Germinal center (tissue), 1 donor: ENCODE results near the gene DGLUCY.
A peak's percentile ranks its signal among the peaks of the same experiment; 100 is the strongest.
"Not testable (repeated sequence)": the region's sequence is repeated elsewhere in the genome, so short reads cannot be mapped to it uniquely, and the experiment has no call there.

Source experiments
- DNase-seq: peaks from one replicate; pipeline ENCODE4 v3.0.0; 2012; ENCODE audit warnings: mixed read lengths, low spot score

Gene DGLUCY

GRCh38 chr14:91234791-91235114 is 120.9 kb downstream of the DGLUCY start:
- DNase-seq = no peak

- no peak for DNase-seq
Measured at GRCh38 chr14:91235841-91236240, 122.0 kb downstream of the DGLUCY start.

DNA sequence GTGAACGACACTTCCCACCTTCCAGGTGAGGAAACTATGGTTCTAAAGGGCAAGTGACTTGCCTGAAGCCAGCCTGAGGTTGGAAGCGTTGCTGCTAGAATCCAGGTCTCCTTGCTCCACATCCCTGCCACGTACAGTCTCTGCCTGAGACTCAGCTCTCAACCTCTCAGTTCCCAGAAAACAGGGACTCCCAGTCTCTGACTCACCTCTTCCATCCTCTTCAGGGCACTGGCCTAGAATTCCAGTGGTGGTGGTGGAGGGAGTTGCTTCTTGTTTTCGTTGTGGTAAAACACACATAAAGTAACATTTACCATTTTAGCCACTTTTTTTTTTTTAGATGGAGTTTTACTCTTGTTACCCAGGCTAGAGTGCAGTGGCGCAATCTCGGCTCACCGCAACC is 123.3 kb downstream of the DGLUCY start:
- DNase-seq = no peak

GRCh38 chr14:91238085-91238484 is 124.2 kb downstream of the DGLUCY start:
- no peak for DNase-seq

- no peak for DNase-seq
Measured at GRCh38 chr14:91238661-91239060, 124.8 kb downstream of the DGLUCY start.

DNA sequence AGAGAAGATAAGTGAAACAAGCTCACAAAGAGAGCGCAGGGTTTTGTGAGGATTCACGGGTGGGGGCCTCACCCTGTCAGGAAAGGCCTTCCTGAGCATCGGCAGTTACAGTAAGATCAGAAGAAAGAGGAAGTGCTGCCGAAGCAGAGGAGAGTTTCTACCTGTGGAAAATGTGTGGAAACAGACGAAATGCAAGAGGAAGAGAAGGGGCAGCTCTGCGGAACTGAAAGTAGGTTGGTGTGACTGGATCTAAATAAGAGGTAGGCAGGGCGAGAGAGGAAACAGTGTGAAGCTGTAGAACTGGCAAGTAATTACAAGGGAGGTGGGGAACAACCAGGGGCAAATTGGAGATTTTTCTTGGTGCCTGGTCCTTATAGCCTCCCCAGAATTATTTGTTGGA is 128.0 kb downstream of the DGLUCY start:
- DNase-seq = peak; percentile 76

DNA sequence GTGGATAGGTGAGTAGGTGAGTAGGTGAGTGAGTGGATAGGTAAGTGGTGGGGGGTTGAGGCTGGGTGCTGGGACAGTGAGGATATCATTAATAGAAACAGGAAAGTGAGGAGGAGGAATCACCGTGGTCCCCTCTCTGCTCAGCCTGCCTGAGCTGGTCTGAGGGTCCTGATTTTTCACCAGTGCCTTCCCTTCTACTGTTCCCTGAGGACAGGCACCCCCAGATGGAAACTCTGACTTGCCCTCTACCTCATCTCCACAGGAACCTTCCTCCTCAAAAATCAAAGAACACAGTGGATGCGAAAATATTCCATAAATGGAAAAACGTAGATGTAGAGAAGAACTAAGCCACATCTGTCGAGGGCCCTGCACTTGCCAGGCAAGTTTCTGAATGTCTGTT is 128.8 kb downstream of the DGLUCY start:
- no peak for DNase-seq

DNA sequence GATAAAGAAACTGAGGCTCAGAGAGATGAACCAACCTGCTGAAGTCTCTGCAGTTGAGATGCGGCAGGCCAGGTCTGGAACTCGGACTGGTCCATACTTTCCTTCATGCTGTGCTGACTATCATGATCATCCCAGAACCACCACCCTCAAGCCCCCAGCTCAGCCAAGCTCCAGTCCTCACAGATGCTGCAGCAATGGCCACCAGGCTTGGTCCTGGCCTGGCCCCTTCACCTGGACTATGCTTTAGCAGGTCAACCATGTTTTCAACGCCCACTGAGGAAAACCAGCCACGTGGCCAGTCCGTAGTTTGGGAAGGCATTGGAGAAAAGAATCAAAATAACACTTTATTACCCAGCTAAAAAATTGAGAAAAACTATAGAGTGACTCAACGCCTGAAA is 129.2 kb downstream of the DGLUCY start:
- no peak for DNase-seq

- no peak for DNase-seq
Measured at GRCh38 chr14:91244501-91244901, 130.6 kb downstream of the DGLUCY start, which contains the start of gene GPR68. Gene GPR68 (minus strand): TSS chr14:91244704. CDS start chr14:91235050, 9,654 bp downstream.

DNA sequence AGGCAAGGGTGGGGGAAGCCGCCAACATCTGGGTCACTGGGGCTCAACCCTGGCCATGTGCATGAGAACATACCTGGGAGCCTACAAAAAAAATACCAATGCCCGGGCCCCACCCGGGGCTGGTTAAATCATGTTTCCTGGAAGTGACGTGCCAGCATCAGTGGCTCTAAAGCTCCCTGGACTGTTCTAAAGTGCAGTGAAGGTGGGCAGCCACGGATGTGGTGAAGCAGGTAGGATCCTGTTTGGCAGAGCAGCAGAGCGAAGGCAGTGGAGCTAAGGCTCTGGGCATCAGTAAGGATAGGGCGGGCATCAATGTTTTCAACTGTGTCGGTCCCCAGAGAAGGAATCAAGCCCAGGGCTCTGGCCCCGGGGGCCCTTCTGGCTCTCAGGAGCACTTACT is 131.2 kb downstream of the DGLUCY start:
- no peak for DNase-seq

GRCh38 chr14:91245616-91246015 is 131.7 kb downstream of the DGLUCY start:
- DNase-seq = not testable (repeated sequence)

DNA sequence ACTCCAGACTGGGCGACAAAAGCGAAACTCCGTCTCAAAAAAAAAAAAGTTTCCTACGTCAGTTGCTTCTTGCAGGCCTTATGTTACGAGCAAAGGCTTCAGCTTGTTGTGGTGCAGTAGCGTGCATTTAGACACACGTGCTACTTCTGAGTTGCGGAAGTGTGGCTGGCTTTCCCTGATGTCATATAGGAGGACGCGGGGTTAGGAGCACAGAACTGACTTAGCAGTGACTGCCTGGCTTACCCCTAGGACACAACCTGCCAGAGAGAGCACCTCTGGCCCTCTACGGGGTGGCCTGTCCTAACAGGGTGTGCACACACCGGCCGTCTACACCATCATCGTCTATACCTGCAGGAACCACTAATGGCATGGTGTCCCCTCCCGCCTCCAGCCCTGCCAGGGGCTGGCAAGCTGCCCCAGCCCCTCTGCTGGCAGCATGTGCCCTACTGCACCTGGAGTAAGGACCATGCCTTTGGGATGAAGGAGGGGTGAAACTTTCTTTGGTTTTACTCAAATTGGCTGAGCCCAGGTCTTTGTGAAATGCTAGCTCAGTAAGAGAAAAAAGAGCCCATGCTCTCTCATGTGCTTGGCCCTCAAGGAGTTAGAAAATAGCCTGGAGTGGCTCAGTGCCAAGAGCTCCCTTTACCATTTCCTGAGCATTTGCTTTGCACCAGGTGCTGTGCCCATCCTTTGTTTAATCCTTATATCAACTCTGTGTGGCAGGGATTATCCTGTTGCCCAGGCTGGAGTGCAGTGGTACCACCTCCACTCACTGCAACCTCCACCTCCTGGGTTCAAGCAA is 132.4 kb downstream of the DGLUCY start:
- DNase-seq = no peak

- DNase-seq = no peak
Measured at GRCh38 chr14:91249841-91250616, 136.2 kb downstream of the DGLUCY start.

DNA sequence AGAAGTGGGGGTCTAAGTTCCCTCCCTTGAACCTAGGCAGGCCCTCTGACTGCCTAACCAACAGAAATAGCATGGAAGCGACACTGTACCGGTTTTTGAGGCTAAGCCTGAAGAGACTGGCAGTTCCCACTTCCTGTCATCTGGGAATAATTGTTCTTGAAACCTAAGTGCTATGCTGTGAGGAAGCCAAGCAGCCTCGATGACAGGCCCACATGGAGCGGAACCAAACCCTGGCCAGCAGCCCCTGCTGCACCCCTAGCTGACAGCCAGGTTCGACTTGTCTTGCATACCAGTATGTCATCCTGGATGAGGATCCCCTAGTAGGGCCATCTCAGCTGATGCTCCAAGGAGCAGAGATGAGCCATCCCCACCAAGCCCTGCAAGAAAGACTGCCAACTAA is 137.0 kb downstream of the DGLUCY start:
- no peak for DNase-seq

DNA sequence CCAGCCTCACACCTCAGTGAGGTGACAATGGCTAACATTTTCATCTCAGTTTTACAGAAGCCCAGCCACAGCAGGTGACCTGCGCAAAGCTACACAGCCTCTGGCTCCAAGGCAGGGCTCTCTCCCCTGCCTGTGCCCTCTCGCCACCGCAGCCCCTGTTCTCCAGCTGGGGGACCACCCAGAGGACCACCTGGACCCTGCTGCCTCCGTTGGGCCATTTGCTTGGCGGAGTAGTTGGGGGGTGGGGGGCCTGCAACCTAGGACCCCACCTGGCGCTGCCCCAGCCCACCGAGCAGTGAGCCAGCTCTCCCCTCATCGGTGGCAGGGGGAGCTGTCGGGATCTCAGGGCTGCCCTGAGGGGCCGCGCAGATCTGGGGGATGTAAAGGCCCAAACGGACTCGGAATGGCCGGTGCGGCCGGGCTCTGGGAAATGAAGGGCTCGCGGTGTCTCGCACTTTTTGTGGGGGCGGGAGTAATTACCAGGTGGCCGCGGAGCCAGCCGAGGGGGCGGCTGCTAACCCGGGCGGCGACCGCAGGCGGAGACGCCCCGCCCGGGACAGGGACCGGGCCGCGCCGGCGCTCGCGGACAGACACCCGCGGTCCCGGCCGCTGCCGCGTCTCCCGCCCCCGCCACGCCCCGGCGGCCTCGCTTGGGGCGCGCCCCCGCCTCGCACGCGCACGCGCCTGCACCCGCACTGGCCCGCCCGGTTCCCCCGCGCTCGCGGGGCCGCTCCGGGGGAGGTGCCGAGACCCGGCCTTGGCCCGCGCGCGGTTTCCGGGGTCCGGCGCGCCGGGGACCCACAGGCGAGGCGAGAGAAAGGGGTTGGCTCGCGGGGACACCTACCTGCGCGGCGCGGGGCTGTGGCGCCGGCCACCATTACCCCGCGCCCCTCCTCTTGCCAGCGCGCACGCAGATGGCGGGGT is 139.3 kb downstream of the DGLUCY start:
- peak; percentile 57 for DNase-seq

GRCh38 chr14:91253795-91254323 is 140.0 kb downstream of the DGLUCY start:
- DNase-seq = no peak

GRCh38 chr14:91254461-91254860 is 140.6 kb downstream of the DGLUCY start:
- no peak for DNase-seq

DNA sequence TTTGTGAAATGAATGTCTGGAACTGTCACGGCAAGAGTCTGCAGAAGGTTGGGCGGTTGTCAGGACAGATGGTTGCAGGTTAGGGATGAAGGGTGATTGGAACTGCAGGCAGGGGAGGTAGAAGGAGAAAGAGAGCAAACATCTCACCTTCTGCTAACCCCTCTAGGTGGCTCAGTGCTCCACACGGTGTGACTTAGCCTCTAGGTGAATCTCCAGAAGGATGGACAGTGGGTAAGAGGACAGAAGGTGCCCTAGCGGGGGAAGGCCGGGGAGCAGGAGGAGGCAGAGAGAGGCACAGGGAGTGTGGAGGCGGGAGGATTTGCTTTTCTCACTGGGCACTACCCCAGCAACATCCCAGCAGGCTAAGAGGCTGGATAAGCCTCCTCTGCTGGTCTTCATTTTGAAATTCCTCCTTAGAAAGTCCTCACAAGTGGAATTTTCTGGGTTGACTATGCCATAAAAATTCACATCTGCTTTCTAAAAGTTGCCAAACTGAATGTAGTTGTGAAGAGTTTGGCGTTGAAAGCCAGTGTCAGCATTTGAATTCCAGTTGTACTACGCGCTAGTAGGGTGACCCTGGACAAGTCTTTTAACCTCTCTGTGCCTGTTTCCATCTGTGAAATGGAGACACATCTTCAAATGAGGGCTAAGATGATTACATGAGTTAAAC is 141.3 kb downstream of the DGLUCY start:
- DNase-seq = no peak

DNA sequence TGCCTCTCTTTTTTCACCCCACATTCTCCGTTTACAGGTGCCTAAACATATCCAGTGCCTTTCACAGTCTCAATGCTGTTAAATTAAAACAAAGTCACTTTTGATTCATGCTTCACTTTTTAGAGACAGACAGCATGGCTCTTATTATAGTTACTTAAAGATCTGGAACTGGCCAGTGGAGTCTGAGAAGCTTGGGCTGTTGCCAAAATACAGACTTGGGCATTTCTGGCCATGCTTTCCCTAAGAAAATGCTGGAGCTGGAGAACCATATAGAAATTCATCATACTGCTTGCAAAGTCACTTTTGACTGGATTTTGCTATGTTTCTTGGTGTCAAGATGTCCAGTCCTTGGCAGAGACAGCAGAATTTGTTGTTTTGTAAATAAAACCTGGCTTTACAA is 142.8 kb downstream of the DGLUCY start:
- no peak for DNase-seq

- DNase-seq = no peak
Measured at GRCh38 chr14:91257328-91258010, 143.6 kb downstream of the DGLUCY start.
